Fibroblast of mammary gland (primary cell): ENCODE data around the gene EVA1C.

Experiments used
- DNase-seq: peaks from one replicate; pipeline ENCODE4 v3.0.0-alpha.2; 2010; ENCODE audit warnings: low read depth
- H3K4me3 ChIP-seq: 2 replicates; pipeline ENCODE4 v1.5.1; 2011; ENCODE audit warnings: low read depth, mild to moderate bottlenecking, low read length, moderate library complexity; ENCODE audit not compliant: control insufficient read depth
- TF ChIP-seq, protein P1 (sequence below): conservative IDR thresholded peaks from 2 replicates; pipeline ENCODE4 v1.5.1; 2011; ENCODE audit warnings: low read depth, low read length, inconsistent platforms; ENCODE audit not compliant: control insufficient read depth, insufficient read depth

EVA1C gene

DNA sequence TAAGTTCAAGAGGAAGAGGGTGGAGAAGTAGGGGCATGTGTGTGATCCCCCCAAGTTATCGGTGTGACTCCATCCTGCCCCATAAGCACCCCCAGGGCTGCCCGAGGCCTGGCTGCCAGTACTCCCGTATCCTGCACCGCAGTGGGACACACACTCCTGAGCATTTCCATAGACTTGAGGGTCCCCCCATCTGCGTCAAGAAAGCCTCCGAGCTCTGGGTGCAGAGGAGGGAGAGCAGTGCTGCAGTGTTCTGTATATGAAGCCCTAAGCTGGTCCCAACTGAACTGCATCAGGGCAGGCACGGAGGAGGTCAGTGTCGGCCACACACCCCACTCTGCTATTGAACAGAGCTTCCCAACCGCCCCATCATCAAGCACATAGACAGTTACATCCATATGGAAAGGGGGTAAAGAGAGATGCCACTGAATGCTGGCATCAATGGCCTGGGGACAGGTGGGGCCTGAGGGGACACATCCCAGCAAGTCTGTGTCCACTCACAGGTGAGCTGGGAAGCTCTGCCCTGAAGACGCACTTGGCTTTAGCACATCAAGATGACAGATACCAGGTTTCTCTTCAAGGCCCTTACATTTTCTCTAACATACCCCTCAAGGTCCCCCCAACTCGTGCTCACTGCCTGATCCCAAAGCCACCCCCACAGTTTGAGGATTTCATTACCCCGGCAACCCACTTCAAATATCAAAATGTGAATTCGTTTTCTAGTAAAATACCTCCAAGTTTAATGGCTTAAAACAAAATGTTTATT is 64.3 kb downstream of the EVA1C start:
- H3K4me3 ChIP-seq = no peak overlapping the region
- DNase-seq = no peak
- TF ChIP-seq, protein P1, sequence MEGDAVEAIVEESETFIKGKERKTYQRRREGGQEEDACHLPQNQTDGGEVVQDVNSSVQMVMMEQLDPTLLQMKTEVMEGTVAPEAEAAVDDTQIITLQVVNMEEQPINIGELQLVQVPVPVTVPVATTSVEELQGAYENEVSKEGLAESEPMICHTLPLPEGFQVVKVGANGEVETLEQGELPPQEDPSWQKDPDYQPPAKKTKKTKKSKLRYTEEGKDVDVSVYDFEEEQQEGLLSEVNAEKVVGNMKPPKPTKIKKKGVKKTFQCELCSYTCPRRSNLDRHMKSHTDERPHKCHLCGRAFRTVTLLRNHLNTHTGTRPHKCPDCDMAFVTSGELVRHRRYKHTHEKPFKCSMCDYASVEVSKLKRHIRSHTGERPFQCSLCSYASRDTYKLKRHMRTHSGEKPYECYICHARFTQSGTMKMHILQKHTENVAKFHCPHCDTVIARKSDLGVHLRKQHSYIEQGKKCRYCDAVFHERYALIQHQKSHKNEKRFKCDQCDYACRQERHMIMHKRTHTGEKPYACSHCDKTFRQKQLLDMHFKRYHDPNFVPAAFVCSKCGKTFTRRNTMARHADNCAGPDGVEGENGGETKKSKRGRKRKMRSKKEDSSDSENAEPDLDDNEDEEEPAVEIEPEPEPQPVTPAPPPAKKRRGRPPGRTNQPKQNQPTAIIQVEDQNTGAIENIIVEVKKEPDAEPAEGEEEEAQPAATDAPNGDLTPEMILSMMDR = no peak

DNA sequence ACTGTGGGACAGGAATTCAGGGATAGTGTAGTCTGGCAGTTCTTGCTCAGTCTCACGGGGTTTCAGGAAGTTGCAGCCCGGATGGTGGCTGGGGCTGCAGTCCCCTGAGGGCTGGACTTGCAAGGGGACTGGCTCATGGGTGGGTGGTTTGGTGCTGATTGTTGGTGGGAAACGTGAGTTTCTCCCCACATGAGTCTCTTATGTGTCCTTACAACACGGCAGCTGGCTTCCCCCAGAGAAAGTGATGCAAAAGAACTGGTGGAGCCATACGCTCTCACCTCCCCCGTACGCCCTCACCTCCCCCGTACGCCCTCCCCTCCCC is 64.9 kb downstream of the EVA1C start:
- no peak overlapping the region for H3K4me3 ChIP-seq
- TF ChIP-seq, protein P1 = no peak
- DNase-seq = no peak

DNA sequence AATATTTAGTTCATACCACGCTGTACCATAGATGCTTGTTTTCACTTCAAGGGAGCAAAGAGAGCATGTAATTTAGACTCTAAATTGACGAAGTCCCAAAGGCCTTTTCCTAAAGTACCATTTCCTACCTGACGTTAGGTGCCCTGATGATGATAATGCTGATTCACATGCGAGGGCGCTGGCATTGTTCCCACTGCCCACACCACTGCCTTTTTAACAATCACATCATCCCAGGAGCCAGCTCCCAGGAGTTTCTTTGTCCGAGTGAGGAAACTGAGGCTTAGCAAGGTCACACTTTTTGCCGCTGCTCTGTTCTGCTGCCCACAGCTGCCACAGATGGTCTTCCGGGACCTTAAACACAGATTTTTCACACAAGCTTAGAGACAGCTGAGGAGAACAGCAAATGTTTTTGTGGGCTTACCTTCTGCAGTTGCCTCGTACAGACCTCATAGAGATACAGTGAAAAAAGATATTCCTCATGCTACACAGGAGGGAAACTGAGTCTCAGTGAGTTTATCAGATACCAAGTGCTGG is 69.4 kb downstream of the EVA1C start:
- TF ChIP-seq, protein P1 = no peak
- no peak for DNase-seq

DNA sequence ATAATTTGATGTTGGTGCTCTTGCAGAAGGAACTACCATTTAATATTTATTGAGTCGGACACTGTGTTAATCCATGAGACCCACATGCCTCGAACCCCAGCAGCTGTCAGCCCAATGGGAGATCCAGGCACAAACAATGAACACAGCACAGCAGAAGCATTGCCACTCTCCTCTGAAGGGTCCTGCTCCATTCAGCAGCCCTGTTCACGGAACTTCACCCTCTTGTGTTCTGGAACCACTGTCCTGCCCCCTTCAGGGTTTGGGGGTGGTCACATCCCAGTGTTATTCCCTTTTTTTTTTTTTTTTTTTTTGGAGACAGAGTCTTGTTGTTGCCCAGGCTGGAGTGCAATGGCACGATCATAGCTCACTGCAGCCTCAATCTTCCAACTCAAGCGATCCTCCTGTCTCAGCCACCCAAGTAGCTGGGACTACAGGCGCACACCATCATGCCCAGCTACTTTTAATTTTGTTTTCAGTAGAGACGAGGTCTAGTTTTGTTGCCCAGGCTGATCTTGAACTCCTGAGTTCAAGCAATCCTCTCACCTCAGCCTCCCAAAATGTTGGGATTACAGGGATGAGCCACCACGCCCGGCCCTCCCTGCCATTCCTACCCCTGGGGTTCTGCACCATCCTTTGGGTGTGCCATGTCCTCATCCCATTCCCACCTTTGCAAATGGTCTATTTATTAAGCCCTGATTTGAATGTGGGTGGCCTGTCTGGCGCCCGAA is 70.2 kb downstream of the EVA1C start:
- H3K4me3 ChIP-seq = no peak overlapping the region
- DNase-seq = no peak
- TF ChIP-seq, protein P1 = no peak

More for the DNA sequence above, 69.4 kb downstream of the EVA1C start:
- no peak overlapping the region for H3K4me3 ChIP-seq

DNA sequence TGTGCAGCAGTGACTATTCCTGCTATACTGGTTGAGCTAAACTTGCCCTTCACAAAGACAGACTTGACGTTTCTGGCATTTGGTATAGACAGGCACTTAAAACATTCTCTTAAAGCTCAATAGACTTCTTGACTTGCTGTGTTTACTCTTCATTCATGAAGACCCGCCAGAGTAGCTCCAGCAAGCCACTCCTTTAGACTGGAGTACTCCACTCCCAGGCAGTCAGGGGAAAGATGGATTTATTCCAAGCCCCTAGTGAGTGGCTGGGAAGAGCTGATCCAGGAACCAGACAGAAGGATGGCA is 70.7 kb downstream of the EVA1C start:
- DNase-seq = no peak
- H3K4me3 ChIP-seq = no peak overlapping the region
- TF ChIP-seq, protein P1 = no peak

DNA sequence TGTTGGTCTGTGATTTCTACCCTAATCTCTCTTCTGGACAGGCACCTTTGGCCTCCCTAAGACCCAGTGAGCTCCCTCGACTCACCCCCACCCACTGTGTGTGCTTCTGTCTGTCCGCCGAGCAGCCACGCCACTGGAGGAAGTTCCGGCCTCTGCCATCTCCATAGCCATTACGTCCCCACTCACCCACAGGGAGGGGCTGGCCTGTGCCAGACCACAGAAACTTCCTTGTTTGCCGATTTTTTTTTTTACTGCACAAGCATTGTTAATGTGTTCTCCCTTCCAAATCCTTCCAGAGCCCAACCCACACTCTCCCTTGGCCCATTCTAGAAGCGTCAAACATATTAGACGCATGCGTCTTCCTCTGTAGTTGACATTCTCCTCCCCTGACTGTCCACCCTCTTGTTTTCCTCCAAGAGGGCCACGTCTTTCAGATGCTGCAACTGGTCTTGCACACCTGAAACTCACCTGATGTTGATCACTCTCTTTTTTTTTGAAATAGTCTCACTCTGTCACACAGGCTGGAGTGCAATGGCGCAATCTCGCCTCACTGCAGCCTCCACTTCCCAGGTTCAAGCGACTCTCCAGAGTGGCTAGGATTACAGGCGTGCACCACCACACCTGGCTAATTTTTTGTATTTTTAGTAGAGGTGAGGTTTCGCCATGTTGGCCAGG is 72.3 kb downstream of the EVA1C start:
- TF ChIP-seq, protein P1 = no peak
- DNase-seq = no peak
- no peak overlapping the region for H3K4me3 ChIP-seq
